Endodermal cell (in vitro differentiated cells): ENCODE measurements around the gene GPD2. TPM values are rescaled to one million over a fixed set of nuclear protein-coding genes. Genes with fewer than 3 reads are reported as not detected.
"Not testable (repeated sequence)": the region's sequence is repeated elsewhere in the genome, so short reads cannot be mapped to it uniquely, and the experiment has no call there.

Experiments used
- DNase-seq: peaks from one replicate; pipeline ENCODE4 v3.0.0-alpha.2; 2017
- H3K27ac ChIP-seq: 2 replicates; pipeline ENCODE4 v1.5.1; 2013; ENCODE audit warnings: mild to moderate bottlenecking, low read depth, low read length, moderate library complexity
- H3K27me3 ChIP-seq: 2 replicates; pipeline ENCODE4 v1.6.1; 2013; ENCODE audit warnings: mild to moderate bottlenecking, low read length, moderate library complexity; ENCODE audit not compliant: insufficient read depth, control insufficient read depth, poor library complexity, severe bottlenecking
- H3K36me3 ChIP-seq: 2 replicates; pipeline ENCODE4 v1.7.0; 2013; ENCODE audit warnings: mild to moderate bottlenecking, low read length, moderate library complexity; ENCODE audit not compliant: control insufficient read depth, insufficient read depth
- H3K4me1 ChIP-seq: one replicate; pipeline ENCODE4 v1.7.0; 2013; ENCODE audit warnings: low read length; ENCODE audit not compliant: control insufficient read depth, insufficient read depth
- H3K4me3 ChIP-seq: 2 replicates; pipeline ENCODE4 v1.5.1; 2013; ENCODE audit warnings: mild to moderate bottlenecking, low read length, moderate library complexity
- H3K9ac ChIP-seq: 2 replicates; pipeline ENCODE4 v1.6.1; 2013; ENCODE audit warnings: mild to moderate bottlenecking, low read length, moderate library complexity; ENCODE audit not compliant: poor library complexity, severe bottlenecking; ENCODE audit errors: extremely low read depth
- H3K9me3 ChIP-seq: 2 replicates; pipeline ENCODE4 v1.6.1; 2013; ENCODE audit warnings: mild to moderate bottlenecking, low read length, moderate library complexity; ENCODE audit not compliant: control insufficient read depth
- H3K27ac Mint-ChIP-seq: 2 replicates; pipeline ENCODE4 v1.8.0; 2020; ENCODE audit warnings: mixed read lengths
- H3K27me3 Mint-ChIP-seq: 2 replicates; pipeline ENCODE4 v1.8.0; 2021; ENCODE audit warnings: mild to moderate bottlenecking, mixed read lengths; ENCODE audit not compliant: insufficient read depth
- H3K36me3 Mint-ChIP-seq: 2 replicates; pipeline ENCODE4 v1.8.0; 2020; ENCODE audit warnings: low read depth, mixed read lengths
- H3K4me1 Mint-ChIP-seq: 2 replicates; pipeline ENCODE4 v1.8.0; 2020; ENCODE audit warnings: mixed read lengths
- H3K4me3 Mint-ChIP-seq: 2 replicates; pipeline ENCODE4 v1.8.0; 2020; ENCODE audit warnings: mild to moderate bottlenecking, moderate library complexity, mixed read lengths
- H3K9me3 Mint-ChIP-seq: 2 replicates; pipeline ENCODE4 v1.8.0; 2020; ENCODE audit warnings: mild to moderate bottlenecking, mixed read lengths
- CTCF ChIP-seq: fragments of 200-600 bp; sonication (generic); conservative IDR thresholded peaks from 2 replicates; pipeline ENCODE4 v1.5.0; 2021; ENCODE audit warnings: antibody characterized with exemption, mild to moderate bottlenecking
- WGBS, 2 experiments: methylation state at CpG; one replicate each; pipeline versions ENCODE4 v1.1.5 to v1.1.7; 2013; ENCODE audit warnings: missing lambda C conversion rate in 2 of 2, mixed read lengths in 1 of 2; ENCODE audit not compliant: insufficient coverage in 1 of 2, insufficient read length in 1 of 2; 5-methylcytosine and 5-hydroxymethylcytosine counted together
- total RNA-seq, 2 donors: library from RNA; stranded (reverse); fragmentation: NEBNext Ultra II Directional in 1 of 2; extraction: Animal tissue kit (Norgen Biotek cat#: 25700) in 1 of 2; gene quantifications; 2 replicates in 1 of 2; 3 replicates in 1 of 2; pipeline ENCODE4 v1.2.1, GENCODE V29; 2021

GPD2 gene
- total RNA-seq, 2 donors from 2014 or later, result 51.7 to 64.6 TPM

GRCh38 chr2:156490466-156490840, 54.3 kb downstream of the GPD2 start:
- Mint-ChIP-seq H3K27ac (no peak overlapping the region), H3K4me3 (no peak overlapping the region), H3K27me3 (peaks cover 22% of the 10 kb centered on the region), H3K36me3 (no peaks in the 10 kb centered on the region), H3K4me1 (peaks cover 18% of the 10 kb centered on the region), H3K9me3 (no peaks in the 10 kb centered on the region)
- DNase-seq, result no peak
- no peaks in the 10 kb centered on the region for H3K4me1 ChIP-seq
- no peak for TF ChIP-seq CTCF
- no peaks in the 10 kb centered on the region for H3K9me3 ChIP-seq
- peaks cover 43% of the 10 kb centered on the region for H3K27me3 ChIP-seq
- H3K9ac ChIP-seq, result no peak overlapping the region
- WGBS, 2 experiments, result 94 to 100% methylated on average over 1 of the region's 1 CpG
- H3K4me3 ChIP-seq, result no peak overlapping the region
- no peaks in the 10 kb centered on the region for H3K36me3 ChIP-seq
- no peak overlapping the region for H3K27ac ChIP-seq

GRCh38 chr2:156491176-156491575, 55.0 kb downstream of the GPD2 start:
- peaks cover 22% of the 10 kb centered on the region for H3K27me3 Mint-ChIP-seq
- no peak for DNase-seq
- no peak overlapping the region for H3K4me3 ChIP-seq
- TF ChIP-seq CTCF, result no peak
- 90 to 100% methylated on average over 1 to 2 of the region's 2 CpGs for WGBS, 2 experiments
- H3K4me1 Mint-ChIP-seq, result peaks cover 24% of the 10 kb centered on the region
- H3K36me3 Mint-ChIP-seq, result no peaks in the 10 kb centered on the region
- no peak overlapping the region for H3K27ac ChIP-seq
- no peak overlapping the region for H3K4me3 Mint-ChIP-seq
- H3K9me3 Mint-ChIP-seq, result no peaks in the 10 kb centered on the region
- no peaks in the 10 kb centered on the region for H3K9me3 ChIP-seq
- H3K4me1 ChIP-seq, result no peaks in the 10 kb centered on the region
- no peak overlapping the region for H3K27ac Mint-ChIP-seq
- H3K27me3 ChIP-seq, result peaks cover 50% of the 10 kb centered on the region
- H3K9ac ChIP-seq, result no peak overlapping the region
- no peaks in the 10 kb centered on the region for H3K36me3 ChIP-seq

GRCh38 chr2:156492979-156493378, 56.8 kb downstream of the GPD2 start:
- H3K27ac Mint-ChIP-seq, result no peak overlapping the region
- peaks cover 61% of the 10 kb centered on the region for H3K27me3 ChIP-seq
- no peaks in the 10 kb centered on the region for H3K36me3 ChIP-seq
- no peak overlapping the region for H3K4me3 Mint-ChIP-seq
- H3K4me3 ChIP-seq, result no peak overlapping the region
- H3K4me1 Mint-ChIP-seq, result peaks cover 27% of the 10 kb centered on the region
- H3K9me3 ChIP-seq, result no peaks in the 10 kb centered on the region
- H3K27me3 Mint-ChIP-seq, result peaks cover 22% of the 10 kb centered on the region
- no peak for DNase-seq
- no peaks in the 10 kb centered on the region for H3K4me1 ChIP-seq
- H3K36me3 Mint-ChIP-seq, result peaks cover 6% of the 10 kb centered on the region
- no peak for TF ChIP-seq CTCF
- H3K9me3 Mint-ChIP-seq, result no peaks in the 10 kb centered on the region
- no peak overlapping the region for H3K27ac ChIP-seq
- no peak overlapping the region for H3K9ac ChIP-seq

GRCh38 chr2:156495998-156496397, 59.8 kb downstream of the GPD2 start:
- H3K4me1 ChIP-seq, H3K9me3 ChIP-seq, H3K9ac ChIP-seq, DNase-seq, H3K36me3 Mint-ChIP-seq, H3K36me3 ChIP-seq, H3K4me3 Mint-ChIP-seq, H3K9me3 Mint-ChIP-seq, H3K27ac Mint-ChIP-seq, H3K27ac ChIP-seq, H3K4me3 ChIP-seq: not testable (repeated sequence)
- peaks cover 31% of the 10 kb centered on the region for H3K4me1 Mint-ChIP-seq
- peaks cover 56% of the 10 kb centered on the region for H3K27me3 ChIP-seq
- peaks cover 21% of the 10 kb centered on the region for H3K27me3 Mint-ChIP-seq
- 95% methylated on average over 1 of the region's 1 CpG; no CpG with 5 or more reads in 1 of the 2 experiments for WGBS, 2 experiments
